PC-9 (cell line): ENCODE measurements around the gene RNF8. TPM values are rescaled to one million over a fixed set of nuclear protein-coding genes. Genes with fewer than 3 reads are reported as not detected.

Experiments used
- BruUV-seq: library from RNA; stranded (reverse); fragments of 400-500 nt; replicated peaks from 2 replicates; lab custom pipeline; 2021; lab: Mats Ljungman, UMichigan
- CTCF ChIA-PET: fragments of 300-600 bp; sonication (Branson Sonifier 250); formaldehyde crosslinking; loops from one replicate; lab custom pipeline; 2022; ENCODE audit warnings: antibody characterized with exemption; lab: Charles Lee
- POLR2A ChIA-PET: fragments of 300-600 bp; sonication (Branson Sonifier 250); formaldehyde crosslinking; loops from one replicate; lab custom pipeline; 2022; ENCODE audit warnings: antibody characterized with exemption; ENCODE audit not compliant: unreplicated experiment; lab: Charles Lee
- DNase-seq, 2 experiments: peaks; one replicate each; pipeline versions ENCODE4 v3.0.0 to v3.0.0-alpha.2; 2015 to 2022; ENCODE audit warnings: mixed read lengths in 1 of 2
- H2AFZ ChIP-seq: fragments of 200-600 bp; sonication (generic); 2 replicates; pipeline ENCODE4 v1.8.1; 2017; ENCODE audit warnings: antibody characterized with exemption
- H3F3A ChIP-seq: fragments of 200-600 bp; sonication (generic); 2 replicates; pipeline ENCODE4 v1.8.1; 2017; ENCODE audit warnings: antibody characterized with exemption, mild to moderate bottlenecking, low read depth; ENCODE audit not compliant: insufficient read depth
- H3K27ac ChIP-seq: fragments of 200-600 bp; sonication (generic); 2 replicates; pipeline ENCODE4 v1.6.1; 2016; ENCODE audit warnings: mixed run types
- H3K27me3 ChIP-seq: fragments of 200-600 bp; sonication (generic); 2 replicates; pipeline ENCODE4 v1.6.1; 2016; ENCODE audit warnings: low read depth, mixed run types; ENCODE audit not compliant: insufficient read depth
- H3K36me3 ChIP-seq: fragments of 200-600 bp; sonication (generic); 2 replicates; pipeline ENCODE4 v1.6.1; 2016; ENCODE audit warnings: low read depth, mixed run types
- H3K4me1 ChIP-seq: fragments of 200-600 bp; sonication (generic); replicated peaks from 2 replicates; pipeline ENCODE4 v1.6.1; 2016; ENCODE audit warnings: mixed run types; ENCODE audit not compliant: insufficient read depth
- H3K4me2 ChIP-seq: fragments of 200-600 bp; sonication (generic); 2 replicates; pipeline ENCODE4 v1.6.1; 2017; ENCODE audit warnings: mixed run types
- H3K4me3 ChIP-seq: fragments of 200-600 bp; sonication (generic); 2 replicates; pipeline ENCODE4 v1.6.1; 2016; ENCODE audit warnings: mixed run types
- H3K79me2 ChIP-seq: fragments of 200-600 bp; sonication (generic); 2 replicates; pipeline ENCODE4 v1.6.1; 2017; ENCODE audit warnings: low read depth, mixed run types
- H3K9me2 ChIP-seq: fragments of 200-600 bp; sonication (generic); 2 replicates; pipeline ENCODE4 v1.8.1; 2017; ENCODE audit warnings: mild to moderate bottlenecking; ENCODE audit not compliant: insufficient read depth
- H3K9me3 ChIP-seq: fragments of 200-600 bp; sonication (generic); 2 replicates; pipeline ENCODE4 v1.8.1; 2016; ENCODE audit warnings: low read depth; ENCODE audit not compliant: insufficient read depth
- H4K20me1 ChIP-seq: fragments of 200-600 bp; sonication (generic); 2 replicates; pipeline ENCODE4 v1.8.1; 2017; ENCODE audit not compliant: insufficient read depth
- EZH2 ChIP-seq: fragments of 200-600 bp; sonication (generic); IDR thresholded peaks from 2 replicates; pipeline ENCODE4 v1.8.0; 2017; ENCODE audit warnings: antibody characterized with exemption, low read depth
- intact Hi-C: fragments of 100-400 bp; cut with micrococcal nuclease; formaldehyde crosslinking; loops from one replicate; pipeline ENCODE4 v1.10.0; 2022; ENCODE audit not compliant: unreplicated experiment
- total RNA-seq: library from RNA; stranded (reverse); gene quantifications from 2 replicates; pipeline ENCODE4 v1.2.3, GENCODE V29; 2021
- TF ChIP-seq, protein P1 (sequence below): fragments of 200-600 bp; sonication (generic); conservative IDR thresholded peaks from 2 replicates; pipeline ENCODE4 v1.6.1; 2017; ENCODE audit warnings: mixed run types, antibody characterized with exemption, mild to moderate bottlenecking, moderate library complexity

RNF8 gene
- total RNA-seq, 1 experiment from 2014 or later: 17.5 TPM

DNA sequence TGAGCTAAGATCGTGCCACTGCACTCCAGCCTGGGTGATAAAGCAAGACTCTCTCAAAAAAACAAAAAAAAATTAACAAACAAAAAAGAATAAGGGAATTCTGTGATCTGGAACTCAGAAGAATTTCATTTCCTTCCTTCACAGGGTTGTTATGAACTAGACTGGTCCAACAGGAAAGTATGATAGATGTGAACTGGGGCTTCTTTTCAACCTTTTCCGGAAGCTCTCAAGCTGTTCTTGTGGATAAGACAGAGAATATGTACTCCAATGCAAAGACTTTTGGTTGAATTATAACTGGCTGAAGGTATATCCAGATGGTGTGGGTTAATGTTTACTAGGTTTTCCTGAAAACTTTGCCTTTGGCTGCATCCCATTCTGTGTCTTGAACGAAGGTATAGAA is 5.3 kb downstream of the RNF8 start:
- H3K27me3 ChIP-seq: no peaks in the 10 kb centered on the region
- H3K4me2 ChIP-seq: no peak overlapping the region
- no TSS peak for BruUV-seq
- H3K27ac ChIP-seq: no peak overlapping the region
- H2AFZ ChIP-seq: no peak overlapping the region
- peaks cover 9% of the 10 kb centered on the region for H3K4me1 ChIP-seq
- intact Hi-C loops: no loop called here
- no peak for TF ChIP-seq EZH2
- TF ChIP-seq, protein P1, sequence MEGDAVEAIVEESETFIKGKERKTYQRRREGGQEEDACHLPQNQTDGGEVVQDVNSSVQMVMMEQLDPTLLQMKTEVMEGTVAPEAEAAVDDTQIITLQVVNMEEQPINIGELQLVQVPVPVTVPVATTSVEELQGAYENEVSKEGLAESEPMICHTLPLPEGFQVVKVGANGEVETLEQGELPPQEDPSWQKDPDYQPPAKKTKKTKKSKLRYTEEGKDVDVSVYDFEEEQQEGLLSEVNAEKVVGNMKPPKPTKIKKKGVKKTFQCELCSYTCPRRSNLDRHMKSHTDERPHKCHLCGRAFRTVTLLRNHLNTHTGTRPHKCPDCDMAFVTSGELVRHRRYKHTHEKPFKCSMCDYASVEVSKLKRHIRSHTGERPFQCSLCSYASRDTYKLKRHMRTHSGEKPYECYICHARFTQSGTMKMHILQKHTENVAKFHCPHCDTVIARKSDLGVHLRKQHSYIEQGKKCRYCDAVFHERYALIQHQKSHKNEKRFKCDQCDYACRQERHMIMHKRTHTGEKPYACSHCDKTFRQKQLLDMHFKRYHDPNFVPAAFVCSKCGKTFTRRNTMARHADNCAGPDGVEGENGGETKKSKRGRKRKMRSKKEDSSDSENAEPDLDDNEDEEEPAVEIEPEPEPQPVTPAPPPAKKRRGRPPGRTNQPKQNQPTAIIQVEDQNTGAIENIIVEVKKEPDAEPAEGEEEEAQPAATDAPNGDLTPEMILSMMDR: no peak
- no peaks in the 10 kb centered on the region for H3K36me3 ChIP-seq
- ChIA-PET POLR2A (no interaction called here), CTCF (no interaction called here)
- 0 out of 2 replicates have a peak, but pooled peaks cover 3% of the 10 kb centered on the region for H4K20me1 ChIP-seq
- no peaks in the 10 kb centered on the region for H3K9me2 ChIP-seq
- no peak for DNase-seq
- H3K79me2 ChIP-seq: peaks cover 42% of the 10 kb centered on the region
- H3K4me3 ChIP-seq: no peak overlapping the region
- no peaks in the 10 kb centered on the region for H3K9me3 ChIP-seq
- no peaks in the 10 kb centered on the region for H3F3A ChIP-seq

DNA sequence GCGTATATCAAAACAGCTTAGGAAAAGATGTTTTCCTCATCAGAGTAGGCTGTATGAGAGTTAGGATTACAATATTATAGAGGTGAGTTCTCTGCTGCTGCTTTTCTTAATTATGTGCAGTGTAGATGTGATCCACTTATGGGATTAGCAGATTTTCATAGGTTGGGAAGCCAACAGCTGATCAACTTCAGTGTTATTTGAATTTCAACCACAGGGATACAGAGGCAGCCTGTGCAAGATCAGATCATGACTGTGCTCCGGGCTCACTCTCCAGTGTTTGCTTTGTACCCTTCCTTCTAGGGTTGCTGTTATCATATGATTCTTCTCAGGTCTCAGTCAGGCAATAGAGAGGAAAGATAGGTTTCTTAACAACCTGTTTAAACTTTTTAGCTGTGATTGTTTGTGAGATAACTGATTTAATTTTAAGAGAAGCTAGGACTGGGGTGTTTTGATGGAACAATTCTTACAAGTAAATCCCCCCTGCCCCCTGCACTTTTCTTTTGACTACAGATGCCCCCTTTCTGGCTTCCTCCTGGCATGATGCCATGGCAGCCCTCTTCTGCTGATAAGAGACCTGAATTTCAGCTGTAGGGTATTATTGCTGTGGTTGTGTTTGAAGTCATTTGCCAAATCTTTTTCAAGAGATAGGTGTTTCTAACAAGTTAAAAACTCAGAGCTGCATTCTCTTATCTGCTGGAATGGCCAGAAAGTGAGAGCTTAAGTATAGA is 8.5 kb downstream of the RNF8 start:
- CTCF ChIA-PET: no interaction called here
- Histone ChIP-seq H3F3A (no peaks in the 10 kb centered on the region; the same call in 1 of the 2 replicates), H3K4me2 (no peak overlapping the region), H3K4me3 (no peak overlapping the region), H3K4me1 (no peaks in the 10 kb centered on the region), H2AFZ (no peak overlapping the region), H3K9me2 (no peaks in the 10 kb centered on the region), H3K9me3 (no peaks in the 10 kb centered on the region), H4K20me1 (peaks cover 13% of the 10 kb centered on the region), H3K79me2 (peaks cover 11% of the 10 kb centered on the region; the same call in 1 of the 2 replicates), H3K36me3 (no peaks in the 10 kb centered on the region), H3K27ac (no peak overlapping the region), H3K27me3 (no peaks in the 10 kb centered on the region)
- BruUV-seq: no TSS peak
- TF ChIP-seq, protein P1: no peak
- no peak for TF ChIP-seq EZH2
- intact Hi-C loops: no loop called here
- POLR2A ChIA-PET: no interaction called here
- DNase-seq: no peak

DNA sequence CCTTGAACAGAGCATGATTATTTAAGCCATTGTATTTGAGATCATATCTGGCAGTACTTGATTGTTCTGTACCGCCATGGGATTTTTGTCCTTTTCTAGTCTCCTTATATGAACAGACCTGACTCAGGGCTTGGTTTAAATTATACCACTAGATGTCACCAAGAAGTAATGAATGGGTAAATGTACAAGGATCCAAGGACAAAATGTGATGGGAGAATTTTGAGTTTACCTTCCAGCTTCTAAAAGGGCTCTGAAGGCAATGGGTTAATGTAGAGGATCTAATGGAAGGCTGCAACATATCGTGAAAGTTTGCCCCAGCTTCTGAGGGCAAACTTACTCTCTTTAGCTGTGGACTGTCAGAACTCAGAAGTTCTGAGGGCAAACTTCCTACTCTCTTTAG is 12.0 kb downstream of the RNF8 start:
- Histone ChIP-seq H3K9me2 (no peaks in the 10 kb centered on the region), H3K27ac (no peak overlapping the region), H3K4me1 (no peaks in the 10 kb centered on the region), H4K20me1 (peaks cover 10% of the 10 kb centered on the region), H3F3A (no peaks in the 10 kb centered on the region; the same call in 1 of the 2 replicates), H3K79me2 (no peaks in the 10 kb centered on the region), H3K4me2 (no peak overlapping the region), H3K9me3 (no peaks in the 10 kb centered on the region), H3K4me3 (no peak overlapping the region), H3K27me3 (no peaks in the 10 kb centered on the region), H2AFZ (no peak overlapping the region), H3K36me3 (no peaks in the 10 kb centered on the region)
- TF ChIP-seq, protein P1: no peak; the same call in 1 of the 2 replicates
- no peak for TF ChIP-seq EZH2
- CTCF ChIA-PET: interaction anchor here (0.7 kb wide), 1 partner anchor 271 kb away, joined by 6 read pairs; no protein-coding TSS in a partner anchor
- intact Hi-C loops: no loop called here
- DNase-seq: no peak
- POLR2A ChIA-PET: interaction anchor here (0.5 kb wide), 1 partner anchor 1338 kb away, joined by 14 read pairs; no protein-coding TSS in a partner anchor
- BruUV-seq: no TSS peak
